ENCODE data around the gene MUC15. TPM values are rescaled to one million over a fixed set of nuclear protein-coding genes. Genes with fewer than 3 reads are reported as not detected.

Gene MUC15
- total and polyA plus RNA-seq, 2 of the 4 experiments (the other 2 are of a cell fraction) = not detected

DNA sequence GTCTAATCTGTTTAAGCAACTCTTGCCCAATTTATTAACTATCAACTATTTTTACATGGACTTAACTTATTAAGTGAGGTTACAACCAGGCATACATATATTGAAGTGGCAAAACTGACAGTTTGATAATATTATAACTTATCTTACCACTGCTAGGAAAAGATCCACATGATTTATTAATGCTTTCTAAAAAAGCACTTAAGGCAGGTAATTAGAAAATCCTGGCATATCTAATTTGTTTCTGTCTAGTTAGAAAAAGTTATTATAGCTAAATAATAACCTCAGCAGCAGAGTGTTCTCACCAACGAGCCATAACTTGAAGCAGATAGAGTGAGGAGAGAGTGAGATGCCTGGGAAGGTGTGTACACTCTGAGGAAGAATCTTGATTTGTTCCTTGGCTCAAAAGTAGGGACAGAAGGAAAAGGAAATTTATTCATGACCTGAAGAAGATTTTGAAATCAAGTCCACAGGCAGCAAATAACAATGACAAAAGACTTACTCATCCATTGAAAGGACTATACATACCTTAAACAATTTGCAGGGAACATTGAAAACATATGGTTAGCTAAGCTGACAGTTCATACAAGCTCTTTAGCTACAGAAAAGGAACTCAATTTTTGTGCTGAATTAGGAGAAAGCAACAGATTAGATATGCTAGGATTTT, 7.1 kb upstream of the MUC15 start:
- Histone ChIP-seq H3K9me3 (ENCODE audit: control insufficient read depth, insufficient read depth, low read length) (no peaks in the 10 kb centered on the region), H3K23ac (ENCODE audit: low read depth, low read length) (no peak overlapping the region), H4K91ac (ENCODE audit: insufficient read depth, low read depth, low read length) (no peak overlapping the region), H3K56ac (ENCODE audit: extremely low read depth, insufficient read depth, low read length) (no peak overlapping the region), H2AK9ac (replicated peaks; ENCODE audit: low read depth, low read length, poor library complexity) (no peak overlapping the region), H2BK5ac (ENCODE audit: low read depth, low read length, poor library complexity, severe bottlenecking) (no peak overlapping the region), H4K5ac (ENCODE audit: low read depth, low read length) (no peak overlapping the region), H4K20me1 (ENCODE audit: insufficient read depth, low read length) (no peaks in the 10 kb centered on the region), H3K4me2 (ENCODE audit: low read depth, low read length) (no peak overlapping the region), H3K4me3 (ENCODE audit: insufficient read depth, low read depth, low read length) (no peak overlapping the region), H2BK15ac (ENCODE audit: low read depth, low read length) (no peak overlapping the region), H3K79me1 (ENCODE audit: low read depth in 1 of 2, low read length in 2 of 2) (no peaks in the 10 kb centered on the region), H3K4ac (ENCODE audit: low read depth, low read length) (no peak overlapping the region), H4K8ac (ENCODE audit: low read depth in 2 of 2, low read length in 2 of 2) (no peak overlapping the region), H2BK20ac (ENCODE audit: low read depth, low read length) (no peak overlapping the region), H2AFZ (replicated peaks; ENCODE audit: low read length, poor library complexity) (no peak overlapping the region), H3K14ac (replicated peaks; ENCODE audit: low read depth, low read length) (no peak overlapping the region), H2BK120ac (ENCODE audit: low read depth, low read length) (no peak overlapping the region), H3K4me1 (ENCODE audit: control insufficient read depth, insufficient read depth, low read length) (no peaks in the 10 kb centered on the region), H3K36me3 (ENCODE audit: control insufficient read depth, insufficient read depth, low read length) (no peaks in the 10 kb centered on the region), H3K27me3 (ENCODE audit: control insufficient read depth, insufficient read depth, low read length) (no peaks in the 10 kb centered on the region), H2AK5ac (ENCODE audit: low read depth, low read length) (no peak overlapping the region), H3K27ac (ENCODE audit: insufficient read depth, low read length) (no peak overlapping the region), H3K9ac (ENCODE audit: low read depth, low read length) (no peak overlapping the region), H3K18ac (ENCODE audit: low read depth, low read length) (no peak overlapping the region), H3K9me1 (ENCODE audit: insufficient read depth, low read length) (no peaks in the 10 kb centered on the region)
- in situ Hi-C loops (cut with MboI; ENCODE audit: low sequenced_read_pairs) = no loop called here
- ATAC-seq (ENCODE audit: low read depth) (no peak), DNase-seq (no peak)
- ChIA-PET CTCF (no interaction called here), POLR2A (ENCODE audit: unreplicated experiment) (no interaction called here)
- no peak for TF ChIP-seq CHD1 (IDR thresholded peaks at IDR 0.05; ENCODE audit: low read depth, low read length)
- dilution Hi-C loops (cut with HindIII; ENCODE audit: low sequenced_read_pairs, unreplicated experiment) = no loop called here
- WGBS, 2 experiments (ENCODE audit: extremely low coverage in 2 of 2, insufficient read length in 1 of 2) = no CpG with 5 or more reads among the region's 1 CpG
- intact Hi-C loops (cut with micrococcal nuclease) = no loop called here
- no TSS peak for BruUV-seq (replicated peaks)

Data from IMR-90 (cell line).